ENCODE data around the gene NFIX.

NFIX gene

DNA sequence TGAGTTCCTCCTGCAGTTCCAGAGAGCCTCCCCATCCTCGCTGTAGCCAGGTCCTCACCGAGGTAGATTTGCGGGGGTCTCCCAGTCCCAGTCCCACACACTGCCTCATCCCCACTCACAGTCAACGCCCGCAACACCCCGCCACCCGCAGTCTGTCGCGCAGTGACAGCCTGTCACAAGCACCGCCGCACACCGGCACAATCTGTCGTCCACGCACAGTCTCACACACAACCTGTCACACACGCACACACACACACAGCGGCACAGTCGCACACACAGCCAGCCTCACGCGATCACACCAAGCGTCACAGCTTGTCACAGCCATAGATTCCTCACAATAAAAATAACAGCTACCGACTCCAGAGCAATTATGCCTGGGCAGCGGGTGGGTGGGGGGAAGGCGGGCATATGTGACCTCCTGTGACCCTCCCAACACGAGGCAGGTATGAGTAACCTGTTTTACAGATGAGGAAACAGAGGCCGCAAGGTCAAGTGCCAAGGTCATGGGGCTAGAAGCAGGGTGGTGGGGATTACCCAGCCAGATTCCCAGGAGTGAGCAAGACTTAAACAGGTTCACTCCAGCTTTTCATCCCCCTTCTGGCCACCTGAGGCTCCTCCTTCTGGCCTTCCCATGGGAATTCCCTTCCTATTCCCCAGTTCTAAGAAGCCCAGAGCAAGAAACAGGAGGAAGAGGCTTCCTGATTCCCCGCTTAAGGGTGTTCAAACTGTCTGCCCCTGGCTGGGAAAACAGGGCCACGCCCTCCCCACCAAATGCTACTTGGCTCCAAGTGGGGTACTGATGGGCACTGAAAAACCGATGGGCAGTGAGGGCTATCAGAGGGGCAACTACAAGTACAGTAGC is 13.9 kb downstream of the NFIX start:
- DNase-seq (ENCODE audit: low spot score), result no peak

DNA sequence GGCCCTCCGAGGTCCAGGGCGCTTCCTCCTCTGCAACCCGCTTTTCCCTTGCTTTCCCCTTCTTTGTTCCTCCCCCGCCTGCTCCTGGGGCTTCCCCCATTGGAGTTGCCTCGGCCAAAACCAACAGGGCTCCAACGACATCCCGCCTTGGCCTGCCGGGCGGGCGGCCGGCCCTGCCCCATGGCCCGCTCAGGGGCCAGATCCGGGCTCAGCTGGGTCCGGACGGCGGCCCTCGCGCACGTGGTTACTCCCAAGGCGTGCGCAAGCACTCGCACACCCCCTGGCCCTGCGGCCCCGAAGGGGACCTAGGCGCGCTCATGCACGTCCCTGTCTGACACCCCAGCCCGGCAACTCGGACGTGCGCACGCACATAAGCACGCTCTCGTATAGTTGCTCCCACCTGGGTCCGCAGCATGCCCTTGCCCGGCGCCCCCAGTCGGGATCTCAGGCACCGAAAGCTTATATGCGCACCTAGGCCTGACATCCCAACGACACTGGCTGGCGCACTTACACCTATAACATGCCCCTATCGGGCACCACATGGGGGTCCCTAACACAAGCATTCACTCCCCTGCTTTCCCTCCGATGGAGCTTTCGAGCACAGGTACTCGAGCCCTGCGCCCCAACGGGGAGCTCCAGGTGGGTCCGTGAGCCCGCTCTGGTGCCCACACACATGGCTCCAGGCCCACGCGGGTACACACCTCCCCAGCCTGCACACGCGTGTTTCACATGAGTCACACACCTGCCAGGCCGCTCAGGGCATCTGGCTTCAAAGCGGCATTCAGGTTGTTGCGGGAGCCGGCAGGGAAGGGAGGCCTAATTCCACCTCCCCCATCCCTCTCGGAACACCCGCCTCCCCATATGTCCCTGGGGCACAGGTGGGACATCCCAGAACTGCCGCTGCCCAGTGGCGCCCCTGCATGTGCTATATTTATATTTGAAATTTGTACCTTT is 15.0 kb downstream of the NFIX start:
- no peak for DNase-seq (ENCODE audit: low spot score)

DNA sequence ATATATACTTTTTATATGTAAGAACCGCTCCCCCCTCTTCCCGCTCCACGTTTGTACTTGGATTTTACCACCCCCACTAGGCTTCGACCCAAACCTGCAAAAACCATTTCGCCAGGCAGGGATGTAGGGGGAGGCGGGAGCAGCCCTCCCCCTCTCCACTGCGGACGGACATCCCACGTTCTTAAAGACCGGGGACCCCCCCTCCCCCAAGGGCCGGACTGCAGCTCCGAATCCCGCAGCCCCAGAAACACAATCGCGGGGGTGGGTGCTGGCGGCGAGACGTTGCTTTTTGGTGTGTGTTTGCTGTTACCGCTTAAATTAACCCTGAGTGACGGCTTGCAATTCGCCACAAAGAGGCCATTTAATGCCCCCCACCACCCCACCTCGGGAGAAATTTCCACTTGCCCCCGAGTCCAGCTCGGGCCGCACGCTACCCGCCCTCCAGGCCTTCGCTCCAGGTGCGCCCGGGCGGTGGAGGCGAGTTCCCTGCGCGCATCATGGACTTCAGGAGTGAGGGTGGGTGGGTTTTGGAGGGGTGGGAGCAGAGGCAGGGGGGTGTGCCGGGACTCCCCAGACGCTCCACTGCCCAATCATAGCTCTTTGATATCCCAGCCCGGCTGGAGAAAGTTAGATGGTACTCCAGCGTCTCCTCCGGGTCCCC is 15.8 kb downstream of the NFIX start:
- DNase-seq (ENCODE audit: low spot score), result no peak

DNA sequence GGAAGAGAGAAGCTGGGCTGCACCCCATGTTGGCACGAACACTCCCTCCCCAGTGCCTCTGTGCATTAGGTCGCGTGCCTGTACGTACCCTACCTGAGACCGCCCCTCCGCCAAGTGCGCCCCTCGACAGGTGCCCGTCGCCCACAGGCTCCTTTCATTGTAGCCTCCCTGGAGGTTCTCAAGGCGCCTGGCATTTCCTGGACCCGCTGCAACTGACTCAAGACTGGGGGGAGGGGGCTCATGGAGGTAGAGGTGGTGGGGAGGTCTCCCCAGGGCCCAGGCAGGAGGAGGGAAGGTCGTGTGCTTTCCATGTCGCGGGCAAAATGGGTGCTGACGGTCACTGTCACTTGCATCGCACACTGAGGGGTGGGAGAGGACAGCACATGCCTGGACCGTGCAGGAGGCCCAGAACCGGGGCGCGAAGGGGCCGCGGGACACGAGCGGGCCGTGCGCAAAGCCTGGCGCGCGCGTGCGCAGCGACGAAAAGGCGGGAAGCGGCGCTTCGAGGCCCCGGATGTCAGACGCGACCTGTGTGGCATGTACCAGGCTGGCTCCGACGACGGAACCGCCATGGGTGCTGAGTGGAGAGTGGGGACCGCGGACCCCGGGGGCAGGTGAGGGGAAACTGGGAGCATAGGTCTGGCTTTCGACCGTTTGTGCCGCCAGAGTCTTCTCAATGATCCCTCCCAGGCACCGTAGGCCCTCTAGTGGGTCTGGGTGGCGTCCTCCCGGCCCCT is 16.5 kb downstream of the NFIX start:
- DNase-seq (ENCODE audit: low spot score), result no peak

DNA sequence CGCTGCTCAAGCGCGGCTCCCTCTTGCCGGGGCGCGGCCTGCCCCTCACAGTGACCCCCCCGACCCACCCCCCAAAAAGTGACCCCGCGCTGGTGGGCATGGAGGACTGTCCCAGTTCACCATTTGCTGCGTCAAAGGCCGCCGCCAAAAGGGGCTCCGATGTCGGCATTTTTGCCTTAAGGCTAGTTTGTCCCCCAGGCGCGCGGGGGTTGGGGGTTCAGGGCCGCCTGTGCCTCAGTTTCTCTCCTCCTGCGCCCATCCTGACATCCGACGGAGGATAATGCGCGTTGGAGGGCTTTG is 17.1 kb downstream of the NFIX start:
- no peak for DNase-seq (ENCODE audit: low spot score)

DNA sequence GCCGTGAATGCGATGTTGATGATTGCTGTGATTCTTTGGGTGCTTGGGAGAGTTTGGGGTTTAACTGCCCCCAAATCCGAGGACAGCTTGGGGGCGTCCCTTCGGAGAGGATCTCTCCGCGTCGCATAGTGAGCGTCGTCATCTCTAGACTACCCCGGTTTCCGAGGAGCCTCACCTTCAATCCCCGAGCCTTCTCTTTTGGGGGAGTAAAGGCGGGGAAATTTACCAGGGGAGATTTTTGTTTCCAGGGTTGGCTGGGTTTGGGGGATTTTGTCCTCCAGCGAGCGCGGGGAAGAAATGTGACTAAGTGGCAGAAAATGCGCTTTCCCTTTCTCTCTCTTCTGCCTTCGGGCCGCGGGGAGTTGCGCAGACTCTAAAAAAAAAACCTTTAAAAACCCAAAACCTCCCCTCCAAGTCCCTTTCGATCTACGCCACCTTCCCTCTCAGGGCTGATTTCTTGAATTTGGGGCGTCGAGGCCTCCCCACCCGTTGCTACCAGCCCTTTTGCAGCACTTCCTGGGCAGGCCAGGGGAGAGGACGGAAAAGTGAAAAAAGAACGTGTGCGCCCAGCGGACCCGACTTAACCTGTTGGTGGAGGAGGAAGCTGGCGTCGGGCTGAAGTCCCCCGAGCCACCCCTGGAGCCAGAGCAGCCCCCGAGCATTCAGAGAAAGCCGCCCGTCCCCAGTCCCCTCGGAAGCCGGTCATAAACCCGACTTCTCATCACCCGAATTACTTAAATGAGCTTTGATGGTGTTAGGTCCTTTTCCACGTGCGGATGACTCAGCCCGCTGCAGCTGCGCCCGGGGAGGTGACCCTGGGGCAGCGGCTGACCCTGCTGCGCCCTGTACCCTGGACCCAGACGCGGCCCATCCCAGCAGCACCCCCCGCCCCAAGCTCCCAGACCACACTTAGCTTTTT is 17.7 kb downstream of the NFIX start:
- no peak for DNase-seq (ENCODE audit: low spot score)

DNA sequence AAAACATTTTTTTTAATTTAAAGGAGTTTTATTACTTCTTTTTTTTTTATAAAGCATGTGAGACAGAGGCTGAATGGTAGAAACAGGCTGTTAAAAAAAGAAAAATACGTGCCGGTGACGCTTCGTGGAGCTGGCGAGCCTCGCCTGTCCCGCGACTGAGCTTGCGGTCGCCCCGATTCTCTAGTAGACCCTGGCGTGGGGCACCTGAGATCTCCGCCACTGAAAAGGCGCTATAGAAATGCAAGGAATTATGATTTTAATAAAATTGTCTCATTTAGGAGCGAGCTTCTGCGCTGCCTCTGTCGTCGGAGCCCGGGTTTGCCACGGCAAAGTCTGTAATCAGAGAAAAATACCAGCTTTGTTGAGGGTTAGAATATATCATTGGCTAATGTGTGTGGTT is 18.4 kb downstream of the NFIX start:
- no peak for DNase-seq (ENCODE audit: low spot score)

DNA sequence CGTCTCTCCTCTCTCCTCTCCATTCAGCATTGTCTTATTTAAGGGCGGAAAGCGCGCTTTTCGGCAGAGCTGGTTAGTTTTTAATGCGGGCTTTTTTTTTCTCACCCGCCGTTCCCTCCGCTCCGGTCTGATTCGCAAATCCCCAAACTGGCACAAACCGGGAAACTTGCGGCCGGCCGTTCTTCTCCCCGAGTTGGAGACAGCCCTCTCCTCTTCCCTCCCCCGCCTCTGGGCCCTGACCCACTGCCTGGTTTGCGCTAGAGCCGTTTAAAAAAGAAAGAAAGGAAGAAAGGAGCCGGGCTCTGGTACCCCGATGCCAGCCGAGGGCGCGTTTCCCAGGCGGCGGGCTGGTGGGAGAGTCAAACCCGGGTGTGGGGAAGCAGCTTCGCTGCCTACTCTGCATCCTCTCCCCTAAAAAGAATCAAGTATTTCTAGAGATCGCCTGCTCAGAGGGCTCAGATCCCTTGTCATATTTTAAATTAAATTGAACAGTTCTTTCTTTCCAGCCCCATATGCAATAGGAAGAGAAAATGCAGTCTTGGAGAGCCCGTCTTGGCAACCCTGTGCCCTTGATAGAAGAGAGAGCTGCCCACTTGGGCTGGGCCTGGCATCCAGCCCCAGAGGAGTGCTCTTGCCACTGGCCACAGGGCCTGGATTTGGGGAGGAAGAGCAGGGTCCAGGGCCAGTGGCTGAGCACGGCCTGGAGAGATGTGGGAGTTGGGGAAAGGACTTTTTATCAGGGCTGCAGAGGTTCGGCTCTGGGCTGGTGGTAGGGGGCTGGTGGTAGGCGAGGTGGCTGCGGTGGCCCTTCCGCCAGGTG is 19.0 kb downstream of the NFIX start:
- no peak for DNase-seq (ENCODE audit: low spot score)

DNA sequence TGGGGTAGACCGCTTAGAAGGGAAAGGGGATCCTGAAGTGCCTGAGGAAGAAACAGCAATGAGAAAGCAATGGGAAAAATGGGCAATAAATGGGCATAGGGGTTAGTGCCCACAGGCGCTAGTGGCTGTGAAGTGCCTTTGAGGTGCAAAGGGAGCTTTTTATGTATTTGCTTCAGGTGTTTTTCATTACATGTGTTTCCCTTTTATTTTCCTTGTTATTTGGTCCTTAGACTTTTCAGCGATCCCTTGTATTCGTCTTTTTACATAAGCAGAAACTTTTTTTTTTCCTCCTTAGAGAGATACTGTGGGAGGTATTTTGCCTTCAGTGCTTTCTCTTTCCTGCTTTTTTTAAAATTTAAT is 19.6 kb downstream of the NFIX start:
- DNase-seq (ENCODE audit: low spot score), result no peak

DNA sequence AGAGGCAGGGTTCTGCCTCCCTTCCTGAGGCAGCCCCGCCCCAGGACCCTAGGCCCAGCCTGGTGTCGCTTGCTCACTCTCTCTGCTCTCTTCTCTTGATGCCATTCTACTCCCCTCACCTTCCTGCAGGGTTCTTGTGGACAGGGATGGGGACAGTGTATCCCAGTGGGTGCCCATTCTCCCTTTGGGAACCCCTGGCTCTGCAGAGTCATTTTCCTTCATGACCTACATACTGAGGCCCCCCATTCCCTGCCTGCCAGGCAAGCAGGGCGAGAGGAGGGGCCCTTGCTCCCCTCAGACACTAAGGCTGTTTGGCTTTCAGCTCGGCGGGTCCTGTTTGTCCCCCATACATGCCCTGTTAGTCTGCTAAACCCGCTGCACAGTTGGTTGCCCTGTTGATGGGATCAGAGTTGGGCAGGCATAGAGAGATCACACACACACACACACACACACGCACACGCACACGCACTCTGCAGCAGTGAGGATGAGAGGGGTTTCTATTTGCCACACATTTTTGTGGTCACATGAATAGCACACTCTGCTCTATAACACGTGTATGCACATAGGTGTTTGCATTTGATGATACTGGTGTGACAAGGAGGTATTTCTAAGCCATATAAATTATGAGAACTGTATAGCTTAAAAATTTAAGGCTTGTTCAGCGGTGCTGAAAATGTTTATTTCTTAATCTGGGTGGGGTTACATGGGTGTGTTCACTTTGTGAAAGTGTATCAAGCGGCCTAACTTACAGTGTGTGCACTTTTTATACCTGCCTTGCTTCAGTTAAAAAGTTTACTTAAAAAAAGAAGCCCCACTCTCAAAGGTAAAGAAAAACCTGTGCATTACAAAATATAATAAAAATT is 20.3 kb downstream of the NFIX start:
- DNase-seq (ENCODE audit: low spot score), result no peak

DNA sequence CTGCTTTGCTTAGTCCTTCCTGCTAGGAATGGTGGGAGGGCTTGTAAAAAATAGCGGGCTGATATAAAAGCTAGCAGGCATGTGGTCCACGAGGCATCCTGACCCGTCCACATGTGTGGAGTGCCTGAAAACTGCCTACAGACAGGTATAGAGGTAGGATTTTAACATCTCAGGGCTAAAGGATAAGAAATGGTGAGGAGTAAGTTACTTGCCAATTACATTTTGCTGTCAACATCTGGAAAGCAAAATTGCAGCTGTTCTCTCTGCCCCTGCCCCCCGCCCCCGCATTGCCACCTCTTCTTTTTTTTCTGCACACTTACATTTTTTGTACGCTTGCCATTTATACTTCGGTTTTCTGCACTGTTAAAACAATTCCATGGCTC is 21.0 kb downstream of the NFIX start:
- no peak for DNase-seq (ENCODE audit: low spot score)

DNA sequence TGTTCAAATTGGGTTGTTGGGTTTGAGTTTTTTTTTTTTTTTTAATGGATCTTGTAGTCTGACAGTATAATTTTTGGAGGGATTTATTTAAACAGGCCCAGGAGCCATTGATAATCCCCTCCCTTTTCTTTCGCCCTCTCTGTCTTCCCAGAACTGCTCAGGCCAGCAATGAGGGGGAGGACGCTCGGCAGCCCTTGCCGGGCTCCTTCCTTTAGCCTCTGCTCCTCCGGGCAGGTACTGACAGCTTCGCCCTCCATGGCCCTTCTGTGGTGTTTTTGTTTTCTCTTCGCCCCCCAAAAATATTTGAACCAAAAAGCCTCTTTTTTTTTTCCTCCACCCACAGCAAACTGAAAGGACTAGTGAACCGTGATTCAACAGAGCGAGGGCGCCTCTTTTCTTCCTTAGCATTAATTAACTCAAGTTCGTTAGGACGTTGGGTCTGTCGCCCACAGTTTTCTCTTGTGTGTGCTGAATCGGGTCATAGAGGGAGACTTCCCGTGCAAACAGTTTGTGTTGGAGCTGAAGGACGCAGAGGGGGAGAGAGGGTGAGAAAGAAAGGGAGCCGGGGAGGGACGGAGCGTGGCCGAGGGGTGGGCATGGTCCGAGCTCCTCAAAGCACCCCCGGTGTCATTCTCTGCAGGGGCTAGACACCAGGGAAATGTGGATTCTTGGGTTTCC is 21.5 kb downstream of the NFIX start:
- no peak for DNase-seq (ENCODE audit: low spot score)

DNA sequence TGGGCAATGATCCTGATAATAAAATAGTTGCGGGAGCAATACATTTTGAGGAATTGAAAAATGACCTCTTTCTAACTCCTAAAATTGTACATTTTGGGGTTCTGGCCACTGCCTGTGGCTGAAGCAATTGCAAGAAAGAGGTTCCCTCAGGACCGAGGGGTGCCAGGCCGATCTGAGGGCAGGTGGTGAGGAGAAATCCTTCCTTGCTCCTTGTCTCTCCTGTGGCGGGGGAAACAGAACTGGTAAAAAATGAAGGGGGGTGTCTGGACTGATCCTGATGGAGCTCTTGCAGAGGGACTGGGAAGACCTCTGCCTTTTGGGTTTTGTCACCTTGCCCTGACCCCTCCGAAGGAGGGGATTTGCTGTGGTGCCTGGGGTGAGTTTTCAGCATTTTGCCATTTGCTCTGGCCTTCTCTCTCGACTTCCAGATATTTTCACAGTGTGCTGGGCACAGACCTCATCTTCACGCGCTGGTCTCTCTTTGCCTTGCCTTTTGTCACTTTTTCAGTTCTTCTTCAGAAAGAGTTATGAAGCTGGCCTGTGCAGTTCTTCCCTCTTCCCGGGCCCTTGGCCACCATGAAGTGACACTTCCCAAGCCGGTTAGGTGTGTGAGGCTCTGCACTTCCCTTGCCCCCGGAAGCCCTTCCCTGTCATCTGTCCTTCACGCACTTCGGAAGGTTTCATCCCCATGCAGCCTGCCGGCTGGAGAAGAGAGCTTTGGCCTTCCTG is 22.2 kb downstream of the NFIX start:
- no peak for DNase-seq (ENCODE audit: low spot score)

DNA sequence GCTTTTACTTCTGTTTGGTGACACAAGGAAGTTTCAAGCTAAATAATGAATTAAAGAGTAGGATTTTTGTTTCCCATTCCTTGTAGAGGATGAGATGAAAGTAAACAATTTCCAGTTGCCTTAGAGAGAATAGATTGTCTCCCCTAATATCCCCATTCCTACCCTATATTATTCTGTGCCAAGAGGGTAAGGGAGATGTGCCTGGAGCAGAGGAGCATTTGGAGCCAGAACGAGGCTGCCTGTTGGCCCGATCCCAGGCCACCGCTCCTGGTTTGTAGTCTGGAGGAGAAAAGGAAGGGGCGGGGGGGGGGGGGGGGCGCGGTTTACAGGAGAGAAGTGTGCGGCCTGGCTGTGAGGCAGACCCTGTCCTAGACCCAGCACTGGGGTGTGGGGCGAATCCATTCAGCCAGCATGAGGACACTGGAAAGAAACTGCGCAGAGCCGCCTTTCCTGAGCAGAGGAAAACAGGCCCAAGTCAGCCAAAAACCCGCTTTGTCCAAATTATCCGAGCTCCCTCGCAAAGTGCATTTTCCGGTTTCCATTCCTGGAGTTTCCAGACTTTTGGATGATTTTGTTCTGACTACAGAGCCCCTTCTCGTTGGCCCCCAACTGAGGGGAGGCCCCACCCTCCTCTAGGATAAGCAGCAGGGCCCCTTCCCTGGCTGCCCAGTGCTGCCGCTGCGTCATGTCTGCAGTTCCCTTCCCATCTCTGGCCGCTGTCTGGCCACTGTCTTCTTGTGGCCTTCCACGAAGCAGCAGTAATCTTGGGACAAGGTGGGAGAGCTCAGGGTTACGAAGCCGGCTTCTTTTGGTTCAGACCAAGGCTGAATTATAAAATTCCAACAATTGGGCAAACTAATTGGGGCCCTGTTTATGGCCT is 23.0 kb downstream of the NFIX start:
- DNase-seq (ENCODE audit: low spot score), result no peak

DNA sequence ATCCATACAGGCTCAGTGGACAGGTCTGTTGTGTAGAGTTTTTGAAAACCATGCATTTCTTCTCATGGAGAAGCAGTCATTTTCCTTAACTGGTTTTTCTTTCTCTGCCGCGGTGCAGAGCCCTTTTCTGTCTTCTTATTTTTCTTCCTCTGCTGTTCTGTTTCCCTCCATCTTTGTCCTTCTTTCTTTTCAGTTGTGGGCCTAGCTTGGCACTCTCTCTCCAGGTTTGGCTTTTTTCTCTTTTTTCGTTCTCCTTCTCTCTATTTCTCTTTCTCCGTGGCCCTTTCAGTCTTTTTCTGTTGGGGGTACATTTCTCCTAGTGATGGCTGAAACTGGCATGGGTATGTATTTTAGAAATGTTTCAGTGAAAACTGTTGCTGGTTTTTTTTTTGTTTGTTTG is 24.1 kb downstream of the NFIX start:
- DNase-seq (ENCODE audit: low spot score), result no peak

DNA sequence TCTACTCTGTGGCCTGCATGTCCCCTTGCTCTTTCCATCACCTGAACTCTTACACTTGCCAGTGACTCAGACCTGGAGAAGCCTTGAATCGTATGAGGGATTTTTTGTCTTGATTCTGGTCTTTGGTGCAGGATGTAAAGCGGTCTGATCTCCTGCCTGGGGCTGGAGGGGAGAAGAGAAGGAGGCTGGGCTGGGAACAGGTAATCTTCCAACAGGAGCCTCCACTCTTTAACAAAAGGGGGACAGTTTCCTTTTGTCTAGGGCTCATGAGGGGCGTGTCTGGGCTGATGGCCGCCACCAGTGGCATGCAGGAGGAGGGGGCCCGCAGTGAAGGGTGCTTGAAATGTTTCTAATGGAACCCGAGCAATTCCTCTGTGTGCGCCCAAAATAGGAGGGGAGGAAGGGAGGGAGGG is 24.7 kb downstream of the NFIX start:
- no peak for DNase-seq (ENCODE audit: low spot score)

Measured in HuH-7 (cell line).